ENCODE data around the gene OR13C8. TPM values are rescaled to one million over a fixed set of nuclear protein-coding genes. Genes with fewer than 3 reads are reported as not detected.
"Not testable (repeated sequence)": the region's sequence is repeated elsewhere in the genome, so short reads cannot be mapped to it uniquely, and the experiment has no call there.

Gene OR13C8
- total and polyA plus RNA-seq, 7 donors, result not detected

DNA sequence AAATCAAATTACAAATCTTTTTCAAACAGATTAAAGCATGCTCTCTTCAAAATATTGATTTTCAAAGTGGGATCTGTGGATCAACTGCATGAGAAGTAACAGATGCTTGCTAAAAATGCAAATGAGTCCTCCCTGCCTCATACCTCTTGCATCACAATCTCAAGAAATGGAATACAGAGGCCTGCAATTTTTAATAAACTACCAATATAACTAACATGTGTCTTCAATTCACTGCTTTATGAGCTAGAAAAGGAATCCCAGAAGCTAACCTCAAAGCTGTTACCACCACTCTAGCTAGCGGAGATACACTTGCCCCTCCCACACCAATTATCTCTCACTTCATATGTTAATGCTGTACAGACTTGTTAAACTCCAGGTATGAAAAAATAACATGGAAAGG is 20.7 kb downstream of the OR13C8 start:
- H3K4me3 ChIP-seq, result no peak overlapping the region
- no peaks in the 10 kb centered on the region for H3K27me3 ChIP-seq (ENCODE audit: insufficient read depth in 3 of 3, low read length in 2 of 3)
- H3K4me1 ChIP-seq, result no peaks in the 10 kb centered on the region
- DNase-seq (no peak), ATAC-seq (no peak)
- TF ChIP-seq, protein P1, sequence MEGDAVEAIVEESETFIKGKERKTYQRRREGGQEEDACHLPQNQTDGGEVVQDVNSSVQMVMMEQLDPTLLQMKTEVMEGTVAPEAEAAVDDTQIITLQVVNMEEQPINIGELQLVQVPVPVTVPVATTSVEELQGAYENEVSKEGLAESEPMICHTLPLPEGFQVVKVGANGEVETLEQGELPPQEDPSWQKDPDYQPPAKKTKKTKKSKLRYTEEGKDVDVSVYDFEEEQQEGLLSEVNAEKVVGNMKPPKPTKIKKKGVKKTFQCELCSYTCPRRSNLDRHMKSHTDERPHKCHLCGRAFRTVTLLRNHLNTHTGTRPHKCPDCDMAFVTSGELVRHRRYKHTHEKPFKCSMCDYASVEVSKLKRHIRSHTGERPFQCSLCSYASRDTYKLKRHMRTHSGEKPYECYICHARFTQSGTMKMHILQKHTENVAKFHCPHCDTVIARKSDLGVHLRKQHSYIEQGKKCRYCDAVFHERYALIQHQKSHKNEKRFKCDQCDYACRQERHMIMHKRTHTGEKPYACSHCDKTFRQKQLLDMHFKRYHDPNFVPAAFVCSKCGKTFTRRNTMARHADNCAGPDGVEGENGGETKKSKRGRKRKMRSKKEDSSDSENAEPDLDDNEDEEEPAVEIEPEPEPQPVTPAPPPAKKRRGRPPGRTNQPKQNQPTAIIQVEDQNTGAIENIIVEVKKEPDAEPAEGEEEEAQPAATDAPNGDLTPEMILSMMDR (IDR thresholded peaks at IDR 0.05), result no peak
- H3K27ac ChIP-seq, result no peak overlapping the region
- WGBS, 3 donors, result 0 to 86% (median 39%) methylated on average over 1 of the region's 1 CpG
- intact Hi-C loops (cut with DNase I), result no loop called here
- H3K9me3 ChIP-seq, result no peaks in the 10 kb centered on the region
- H3K36me3 ChIP-seq (ENCODE audit: insufficient read depth in 1 of 2, low read depth in 1 of 2), result no peaks in the 10 kb centered on the region

DNA sequence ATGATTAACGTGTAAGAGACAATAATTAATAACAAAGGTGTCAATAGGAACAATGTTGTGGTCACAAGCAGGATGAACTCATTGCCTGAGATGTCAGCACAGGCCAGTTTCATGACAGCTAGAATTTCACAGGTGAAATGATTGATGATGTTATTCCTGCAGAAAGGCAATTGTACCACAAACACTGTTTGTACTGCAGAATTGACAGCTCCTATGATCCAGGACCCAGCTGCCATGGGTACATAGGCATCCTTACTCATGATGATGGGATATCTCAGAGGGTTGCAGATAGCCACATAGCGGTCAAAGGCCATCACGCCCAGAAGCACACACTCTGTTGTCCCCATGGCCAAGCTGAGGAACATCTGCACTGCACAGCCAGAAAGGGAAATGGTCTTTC is 29.8 kb downstream of the OR13C8 start:
- H3K4me1 ChIP-seq; intact Hi-C loops (cut with DNase I); DNase-seq; H3K27me3 ChIP-seq (ENCODE audit: insufficient read depth in 3 of 3, low read length in 2 of 3); H3K4me3 ChIP-seq; H3K27ac ChIP-seq; ATAC-seq; H3K9me3 ChIP-seq; H3K36me3 ChIP-seq (ENCODE audit: insufficient read depth in 1 of 2, low read depth in 1 of 2): not testable (repeated sequence)
- WGBS, 3 donors, result 46 to 83% (median 77%) methylated on average over 1 to 3 of the region's 3 CpGs

DNA sequence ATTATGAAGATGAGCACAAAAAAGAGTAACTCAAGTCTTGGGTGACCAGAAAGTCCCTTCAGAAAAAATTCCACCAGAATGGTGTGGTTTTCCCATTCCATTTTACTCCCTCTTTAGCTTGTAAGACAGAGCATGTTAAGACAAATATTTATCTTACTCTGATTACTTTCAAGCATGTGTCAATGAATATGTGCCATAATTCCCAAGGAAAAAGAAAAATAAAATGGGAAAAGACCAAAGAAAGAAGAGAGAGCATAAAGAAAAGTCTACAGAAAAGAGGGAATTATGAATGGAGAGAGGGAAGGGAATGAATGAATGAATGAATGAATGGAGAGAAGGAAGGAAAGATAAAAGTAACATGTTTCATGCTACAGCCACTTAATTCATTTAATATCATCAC is 30.3 kb downstream of the OR13C8 start, which contains the start of gene OR13C5:
Gene OR13C5 (minus strand): TSS at position 101 of the 400 bp plus-strand sequence. CDS start 0 bp downstream, at position 101.
- intact Hi-C loops (cut with DNase I); ATAC-seq; DNase-seq; H3K4me3 ChIP-seq; H3K27ac ChIP-seq; H3K36me3 ChIP-seq (ENCODE audit: insufficient read depth in 1 of 2, low read depth in 1 of 2); H3K9me3 ChIP-seq; H3K4me1 ChIP-seq; H3K27me3 ChIP-seq (ENCODE audit: insufficient read depth in 3 of 3, low read length in 2 of 3): not testable (repeated sequence)

- DNase-seq (no peak), ATAC-seq (no peak)
- Histone ChIP-seq H3K27ac (no peak overlapping the region), H3K9me3 (no peaks in the 10 kb centered on the region), H3K27me3 (ENCODE audit: insufficient read depth in 3 of 3, low read length in 2 of 3) (no peaks in the 10 kb centered on the region), H3K4me3 (no peak overlapping the region), H3K36me3 (ENCODE audit: insufficient read depth in 1 of 2, low read depth in 1 of 2) (no peaks in the 10 kb centered on the region), H3K4me1 (no peaks in the 10 kb centered on the region)
- TF ChIP-seq, protein P1 (IDR thresholded peaks at IDR 0.05), result no peak
- 72 to 88% (median 73%) methylated on average over 3 of the region's 3 CpGs for WGBS, 3 donors
- intact Hi-C loops (cut with DNase I), result no loop called here
These were observed 35.8 kb downstream of the OR13C8 start for GRCh38 chr9:104604801-104605200.

DNA sequence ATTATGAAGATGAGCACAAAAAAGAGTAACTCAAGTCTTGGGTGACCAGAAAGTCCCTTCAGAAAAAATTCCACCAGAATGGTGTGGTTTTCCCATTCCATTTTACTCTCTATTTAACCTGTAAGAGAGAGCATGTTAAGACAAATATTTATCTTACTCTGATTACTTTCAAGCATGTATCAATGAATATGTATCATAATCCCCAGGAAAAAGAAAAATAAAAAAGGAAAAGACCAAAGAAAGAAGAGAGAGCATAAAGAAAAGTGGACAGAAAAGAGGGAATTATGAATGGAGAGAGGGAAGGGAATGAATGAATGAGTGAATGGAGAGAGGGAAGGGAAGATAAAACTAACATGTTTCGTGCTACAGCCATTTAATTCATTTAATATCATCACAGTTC is 36.6 kb downstream of the OR13C8 start, which contains the start of gene OR13C2:
Gene OR13C2 (minus strand): TSS at position 101 of the 400 bp plus-strand sequence. CDS start 0 bp downstream, at position 101.
- H3K27ac ChIP-seq; intact Hi-C loops (cut with DNase I): not testable (repeated sequence)

GRCh38 chr9:104606152-104606551 is 37.2 kb downstream of the OR13C8 start:
- DNase-seq (no peak), ATAC-seq (no peak)
- Histone ChIP-seq H3K36me3 (ENCODE audit: insufficient read depth in 1 of 2, low read depth in 1 of 2) (no peaks in the 10 kb centered on the region), H3K27me3 (ENCODE audit: insufficient read depth in 3 of 3, low read length in 2 of 3) (no peaks in the 10 kb centered on the region), H3K27ac (no peak overlapping the region), H3K4me3 (no peak overlapping the region), H3K4me1 (no peaks in the 10 kb centered on the region), H3K9me3 (no peaks in the 10 kb centered on the region)
- intact Hi-C loops (cut with DNase I), result no loop called here
- WGBS, 3 donors, result 74 to 76% (median 74%) methylated on average over 2 of the region's 2 CpGs
- TF ChIP-seq, protein P1 (IDR thresholded peaks at IDR 0.05), result no peak

More for the DNA sequence above, 36.6 kb downstream of the OR13C8 start, which contains the start of gene OR13C2:
- 59 to 85% (median 71%) methylated on average over 1 of the region's 1 CpG for WGBS, 3 donors
- H3K9me3 ChIP-seq; H3K36me3 ChIP-seq (ENCODE audit: insufficient read depth in 1 of 2, low read depth in 1 of 2); DNase-seq; H3K27me3 ChIP-seq (ENCODE audit: insufficient read depth in 3 of 3, low read length in 2 of 3); H3K4me3 ChIP-seq; H3K4me1 ChIP-seq; ATAC-seq: not testable (repeated sequence)

All from psoas muscle (tissue), 8 donors.